KBM-7 (cell line): Measurements from ENCODE around the gene PM20D1.
A peak's percentile ranks its signal among the peaks of the same experiment; 100 is the strongest.
"Not testable (repeated sequence)": the region's sequence is repeated elsewhere in the genome, so short reads cannot be mapped to it uniquely, and the experiment has no call there.

ENCODE experiments used
- DNase-seq: peaks from one replicate; pipeline ENCODE4 v3.0.0-alpha.2; 2015
- in situ Hi-C: fragments of 300-500 bp; cut with MboI; formaldehyde crosslinking; loops from 2 replicates; pipeline ENCODE4 v1.14.3; 2020; ENCODE audit warnings: low sequenced_read_pairs, low pct_unique_long_range_greater_than_20kb, mixed read lengths

The PM20D1 gene

GRCh38 chr1:205849619-205850355 lies at the start of gene PM20D1:
Gene PM20D1, minus strand, starts transcription at chr1:205850132. Its CDS starts 60 bp downstream, at chr1:205850072.
- in situ Hi-C loops = no loop called here
- DNase-seq = no peak

- DNase-seq = no peak
- in situ Hi-C loops = no loop called here
Observed at GRCh38 chr1:205896351-205896750, 46.4 kb upstream of the PM20D1 start.

GRCh38 chr1:205894119-205894518 lies 44.2 kb upstream of the PM20D1 start:
- in situ Hi-C loops, DNase-seq: not testable (repeated sequence)

- in situ Hi-C loops, DNase-seq: not testable (repeated sequence)
Observed at GRCh38 chr1:205892175-205892574, 42.2 kb upstream of the PM20D1 start.

GRCh38 chr1:205891481-205891880 lies 41.5 kb upstream of the PM20D1 start:
- in situ Hi-C loops = not testable (repeated sequence)

GRCh38 chr1:205890631-205891030 lies 40.7 kb upstream of the PM20D1 start:
- DNase-seq, in situ Hi-C loops: not testable (repeated sequence)

More at GRCh38 chr1:205891481-205891880, 41.5 kb upstream of the PM20D1 start:
- DNase-seq = not testable (repeated sequence)

- DNase-seq, in situ Hi-C loops: not testable (repeated sequence)
Observed at GRCh38 chr1:205889706-205890105, 39.8 kb upstream of the PM20D1 start.

- DNase-seq = peak; percentile 36
Observed at GRCh38 chr1:205889006-205889405, 39.1 kb upstream of the PM20D1 start.

GRCh38 chr1:205883792-205884191 lies 33.9 kb upstream of the PM20D1 start:
- no peak for DNase-seq
- in situ Hi-C loops = no loop called here

More at GRCh38 chr1:205889006-205889405, 39.1 kb upstream of the PM20D1 start:
- in situ Hi-C loops = not testable (repeated sequence)

- in situ Hi-C loops = no loop called here
- no peak for DNase-seq
Observed at GRCh38 chr1:205880923-205881322, 31.0 kb upstream of the PM20D1 start.

- no peak for DNase-seq
- in situ Hi-C loops = no loop called here
Observed at GRCh38 chr1:205879974-205880373, 30.0 kb upstream of the PM20D1 start.

- in situ Hi-C loops = no loop called here
- DNase-seq = peak; percentile 21
Observed at GRCh38 chr1:205878026-205878425, 28.1 kb upstream of the PM20D1 start.

- DNase-seq, in situ Hi-C loops: not testable (repeated sequence)
Observed at GRCh38 chr1:205873148-205873547, 23.2 kb upstream of the PM20D1 start.

GRCh38 chr1:205870236-205870635 lies 20.3 kb upstream of the PM20D1 start:
- no peak for DNase-seq
- in situ Hi-C loops = no loop called here

- in situ Hi-C loops = no loop called here
Observed at GRCh38 chr1:205861540-205861939, 11.6 kb upstream of the PM20D1 start.

GRCh38 chr1:205858141-205858961 lies 8.4 kb upstream of the PM20D1 start:
- peak; percentile 3 for DNase-seq
- in situ Hi-C loops = no loop called here

More at GRCh38 chr1:205861540-205861939, 11.6 kb upstream of the PM20D1 start:
- no peak for DNase-seq

- in situ Hi-C loops = not testable (repeated sequence)
Observed at GRCh38 chr1:205857501-205857900, 7.6 kb upstream of the PM20D1 start.

GRCh38 chr1:205856433-205856832 lies 6.5 kb upstream of the PM20D1 start:
- in situ Hi-C loops = no loop called here

More at GRCh38 chr1:205857501-205857900, 7.6 kb upstream of the PM20D1 start:
- DNase-seq = not testable (repeated sequence)

GRCh38 chr1:205852969-205853368 lies 3.0 kb upstream of the PM20D1 start:
- in situ Hi-C loops = no loop called here
- no peak for DNase-seq

More at GRCh38 chr1:205856433-205856832, 6.5 kb upstream of the PM20D1 start:
- no peak for DNase-seq

GRCh38 chr1:205851993-205852392 lies 2.1 kb upstream of the PM20D1 start:
- DNase-seq = no peak
- in situ Hi-C loops = no loop called here
